Fibroblast of lung (primary cell): ENCODE measurements around the gene CNBD2. TPM values are rescaled to one million over a fixed set of nuclear protein-coding genes. Genes with fewer than 3 reads are reported as not detected.
"Not testable (repeated sequence)": the region's sequence is repeated elsewhere in the genome, so short reads cannot be mapped to it uniquely, and the experiment has no call there.

Experiments
- DNase-seq, 2 donors: peaks; one replicate each; pipeline versions ENCODE4 v3.0.0 to v3.0.0-alpha.2; 2010; ENCODE audit warnings: low read depth in 2 of 2
- H2AFZ ChIP-seq: 2 replicates; pipeline ENCODE4 v1.5.1; 2012; ENCODE audit warnings: low read length, control low read depth, inconsistent platforms
- H3K27ac ChIP-seq: 2 replicates; pipeline ENCODE4 v1.5.1; 2011; ENCODE audit warnings: low read length, control low read depth; ENCODE audit not compliant: insufficient read depth
- H3K27me3 ChIP-seq: 2 replicates; pipeline ENCODE4 v1.5.1; 2011; ENCODE audit warnings: mild to moderate bottlenecking, low read length; ENCODE audit not compliant: control insufficient read depth, insufficient read depth
- H3K36me3 ChIP-seq: 2 replicates; pipeline ENCODE4 v1.5.1; 2011; ENCODE audit warnings: low read length; ENCODE audit not compliant: control insufficient read depth, insufficient read depth
- H3K4me1 ChIP-seq: 2 replicates; pipeline ENCODE4 v1.5.1; 2011; ENCODE audit warnings: low read length; ENCODE audit not compliant: control insufficient read depth, insufficient read depth; ENCODE audit errors: extremely low read depth
- H3K4me2 ChIP-seq: 2 replicates; pipeline ENCODE4 v1.5.1; 2011; ENCODE audit warnings: low read length, control low read depth; ENCODE audit not compliant: insufficient read depth; ENCODE audit errors: extremely low read depth
- H3K4me3 ChIP-seq, 4 experiments: fragments of 200-600 bp in 1 of 4; sonication (generic) in 1 of 4; replicated peaks in 1 of 4; 2 replicates each; pipeline ENCODE4 v1.5.1; 2011 to 2016; ENCODE audit warnings: low read length in 4 of 4, low read depth in 3 of 4, mild to moderate bottlenecking in 3 of 4, control low read depth in 2 of 4, inconsistent platforms in 1 of 4, mixed read lengths in 1 of 4; ENCODE audit not compliant: insufficient read depth in 1 of 4; ENCODE audit errors: control extremely low read depth in 1 of 4
- H3K79me2 ChIP-seq: 2 replicates; pipeline ENCODE4 v1.5.1; 2012; ENCODE audit warnings: mild to moderate bottlenecking, low read length, inconsistent platforms; ENCODE audit not compliant: control insufficient read depth, insufficient read depth
- H3K9ac ChIP-seq: 2 replicates; pipeline ENCODE4 v1.5.1; 2011; ENCODE audit warnings: mild to moderate bottlenecking, low read length, control low read depth; ENCODE audit not compliant: insufficient read depth
- H3K9me3 ChIP-seq: 2 replicates; pipeline ENCODE4 v1.5.1; 2012; ENCODE audit warnings: low read depth, low read length; ENCODE audit not compliant: control insufficient read depth, insufficient read depth
- H4K20me1 ChIP-seq: 2 replicates; pipeline ENCODE4 v1.5.1; 2011; ENCODE audit warnings: low read length; ENCODE audit not compliant: control insufficient read depth, insufficient read depth; ENCODE audit errors: extremely low read depth
- EZH2 ChIP-seq: IDR thresholded peaks from 2 replicates; pipeline ENCODE4 v1.5.1; 2012; ENCODE audit warnings: low read length, control low read depth, mild to moderate bottlenecking; ENCODE audit errors: missing control alignments
- polyA plus RNA-seq, 2 donors: library from polyadenylated mRNA; depleted of rRNA in 1 of 2; stranded (reverse) in 1 of 2; unstranded in 1 of 2; fragments of >200 nt; gene quantifications; 2 replicates each; pipeline ENCODE4 v1.2.1, GENCODE V29; 2011 to 2012; ENCODE audit warnings: missing spikeins in 1 of 2
- total RNA-seq: library from RNA; depleted of rRNA; stranded (reverse); fragments of >200 nt; gene quantifications from 2 replicates; pipeline ENCODE4 v1.2.1, GENCODE V29; 2014
- TF ChIP-seq, protein P1 (sequence below), 2 donors: IDR thresholded peaks in 1 of 2; conservative IDR thresholded peaks in 1 of 2; 1 replicate in 1 of 2; 2 replicates in 1 of 2; pipeline ENCODE4 v1.5.1; 2011 to 2012; ENCODE audit warnings: low read length in 2 of 2, control low read depth in 1 of 2, inconsistent platforms in 1 of 2, low read depth in 1 of 2, mild to moderate bottlenecking in 1 of 2

CNBD2 gene
- total and polyA plus RNA-seq, 2 donors (not counting 1 experiment from before 2014, with no cell fraction given), result 1.1 to 2.6 TPM

DNA sequence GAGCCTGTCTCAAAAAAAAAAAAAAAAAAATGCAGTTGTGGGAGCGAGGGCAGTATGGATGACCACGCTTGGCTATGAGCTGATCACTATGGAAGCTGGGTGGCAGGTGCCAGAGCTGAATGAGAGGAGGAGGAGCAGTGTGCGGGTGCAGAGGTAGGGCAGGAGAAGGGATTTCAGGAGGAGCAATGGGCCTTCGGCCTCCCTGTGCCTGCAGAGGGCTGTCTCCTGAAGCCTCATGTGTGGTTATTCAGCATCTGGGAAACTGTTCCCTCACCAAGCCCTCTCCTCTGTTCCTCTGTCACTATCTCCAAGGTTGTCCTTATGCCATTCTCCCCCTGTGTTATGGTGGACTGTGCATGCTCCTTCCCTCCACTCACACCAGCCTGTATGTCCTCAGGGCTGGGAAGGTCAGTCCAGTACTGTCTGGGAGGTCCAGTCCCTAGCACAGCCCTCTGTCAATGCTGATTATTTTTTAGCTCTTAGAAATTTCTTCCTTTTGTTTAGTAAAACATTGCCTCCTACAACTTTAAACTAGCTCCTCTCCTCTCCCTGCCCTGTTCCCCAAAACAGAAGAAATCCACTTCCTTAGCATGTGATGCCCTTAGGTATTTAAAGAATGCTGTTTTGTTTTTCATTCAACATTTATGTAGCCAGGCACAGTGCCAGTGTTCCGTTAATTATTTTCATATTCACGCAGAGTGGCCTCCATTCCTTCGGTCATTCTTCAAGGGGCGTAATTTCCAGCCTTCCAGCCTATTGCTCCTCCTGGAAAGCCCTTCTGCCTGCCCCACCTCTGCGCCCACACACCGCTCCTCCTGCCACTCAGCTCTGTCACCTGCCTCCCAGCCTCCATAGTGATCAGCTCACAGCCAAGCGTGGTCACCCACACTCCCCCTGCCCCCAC is 48.9 kb downstream of the CNBD2 start:
- Histone ChIP-seq H3K9me3 (no peaks in the 10 kb centered on the region), H3K79me2 (no peaks in the 10 kb centered on the region), H2AFZ (peak overlapping the region; percentile 94), H3K27ac (peak overlapping the region; percentile 61), H3K36me3 (no peaks in the 10 kb centered on the region), H3K4me3 (no peak overlapping the region), H3K4me1 (peaks cover 11% of the 10 kb centered on the region), H4K20me1 (no peaks in the 10 kb centered on the region), H3K9ac (no peak overlapping the region), H3K4me2 (peak overlapping the region; percentile 73), H3K27me3 (no peaks in the 10 kb centered on the region)
- peak; percentile 59 to 72 for DNase-seq
- TF ChIP-seq, protein P1, sequence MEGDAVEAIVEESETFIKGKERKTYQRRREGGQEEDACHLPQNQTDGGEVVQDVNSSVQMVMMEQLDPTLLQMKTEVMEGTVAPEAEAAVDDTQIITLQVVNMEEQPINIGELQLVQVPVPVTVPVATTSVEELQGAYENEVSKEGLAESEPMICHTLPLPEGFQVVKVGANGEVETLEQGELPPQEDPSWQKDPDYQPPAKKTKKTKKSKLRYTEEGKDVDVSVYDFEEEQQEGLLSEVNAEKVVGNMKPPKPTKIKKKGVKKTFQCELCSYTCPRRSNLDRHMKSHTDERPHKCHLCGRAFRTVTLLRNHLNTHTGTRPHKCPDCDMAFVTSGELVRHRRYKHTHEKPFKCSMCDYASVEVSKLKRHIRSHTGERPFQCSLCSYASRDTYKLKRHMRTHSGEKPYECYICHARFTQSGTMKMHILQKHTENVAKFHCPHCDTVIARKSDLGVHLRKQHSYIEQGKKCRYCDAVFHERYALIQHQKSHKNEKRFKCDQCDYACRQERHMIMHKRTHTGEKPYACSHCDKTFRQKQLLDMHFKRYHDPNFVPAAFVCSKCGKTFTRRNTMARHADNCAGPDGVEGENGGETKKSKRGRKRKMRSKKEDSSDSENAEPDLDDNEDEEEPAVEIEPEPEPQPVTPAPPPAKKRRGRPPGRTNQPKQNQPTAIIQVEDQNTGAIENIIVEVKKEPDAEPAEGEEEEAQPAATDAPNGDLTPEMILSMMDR (conservative IDR thresholded peaks at IDR 0.05 in 1 of 2, IDR thresholded peaks at IDR 0.05 in 1 of 2; ENCODE audit: low read depth in 1 of 2, low read length in 2 of 2), result no peak
- no peak for TF ChIP-seq EZH2

GRCh38 chr20:36018208-36018988 is 50.0 kb downstream of the CNBD2 start:
- no peaks in the 10 kb centered on the region for H3K27me3 ChIP-seq
- H3K27ac ChIP-seq, result no peak overlapping the region
- TF ChIP-seq EZH2, result no peak
- TF ChIP-seq, protein P1 (conservative IDR thresholded peaks at IDR 0.05 in 1 of 2, IDR thresholded peaks at IDR 0.05 in 1 of 2; ENCODE audit: low read depth in 1 of 2, low read length in 2 of 2), result no peak
- no peaks in the 10 kb centered on the region for H3K79me2 ChIP-seq
- no peaks in the 10 kb centered on the region for H3K36me3 ChIP-seq
- peaks cover 11% of the 10 kb centered on the region for H3K4me1 ChIP-seq
- peak overlapping the region; percentile 76 for H2AFZ ChIP-seq
- DNase-seq, result no peak
- no peaks in the 10 kb centered on the region for H4K20me1 ChIP-seq
- no peak overlapping the region for H3K4me2 ChIP-seq
- H3K4me3 ChIP-seq, result no peak overlapping the region
- H3K9me3 ChIP-seq, result no peaks in the 10 kb centered on the region
- no peak overlapping the region for H3K9ac ChIP-seq

DNA sequence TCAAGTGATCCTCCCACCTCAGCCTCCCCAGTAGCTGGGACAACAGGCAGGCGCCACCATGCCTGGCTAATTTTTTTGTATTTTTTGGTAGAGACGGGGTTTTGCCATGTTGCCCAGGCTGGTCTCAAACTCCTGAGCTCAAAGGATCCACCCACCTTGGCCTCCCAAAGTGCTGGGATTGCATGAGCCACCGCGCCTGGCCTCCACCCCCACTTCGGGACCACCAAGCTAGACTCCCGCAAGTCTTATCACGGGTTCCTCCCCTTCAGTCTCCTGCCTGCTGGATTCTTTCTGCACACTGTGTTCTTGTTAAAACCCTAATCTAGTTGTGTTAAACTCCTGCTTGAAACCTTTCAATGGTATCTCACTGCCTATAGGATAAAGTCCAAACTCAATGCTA is 57.7 kb downstream of the CNBD2 start:
- not testable (repeated sequence) for H3K36me3 ChIP-seq, H3K4me1 ChIP-seq, H3K4me2 ChIP-seq, H3K9me3 ChIP-seq, H3K9ac ChIP-seq, DNase-seq, H3K79me2 ChIP-seq, H2AFZ ChIP-seq, H3K27ac ChIP-seq, H3K4me3 ChIP-seq, H4K20me1 ChIP-seq
- H3K27me3 ChIP-seq, result peaks cover 20% of the 10 kb centered on the region
